Stimulated activated CD4-positive, alpha-beta T cell treated with anti-CD3 and anti-CD28 coated beads, Interleukin-15, amount 100 ng/mL, for 1 hour (primary cell): Measurements from ENCODE around the gene EEF2.

ENCODE experiments used
- DNase-seq, 2 donors: peaks; one replicate each; pipeline ENCODE4 v3.0.0-alpha.2; 2020; ENCODE audit warnings: low read depth in 1 of 2, low spot score in 1 of 2

EEF2 gene

DNA sequence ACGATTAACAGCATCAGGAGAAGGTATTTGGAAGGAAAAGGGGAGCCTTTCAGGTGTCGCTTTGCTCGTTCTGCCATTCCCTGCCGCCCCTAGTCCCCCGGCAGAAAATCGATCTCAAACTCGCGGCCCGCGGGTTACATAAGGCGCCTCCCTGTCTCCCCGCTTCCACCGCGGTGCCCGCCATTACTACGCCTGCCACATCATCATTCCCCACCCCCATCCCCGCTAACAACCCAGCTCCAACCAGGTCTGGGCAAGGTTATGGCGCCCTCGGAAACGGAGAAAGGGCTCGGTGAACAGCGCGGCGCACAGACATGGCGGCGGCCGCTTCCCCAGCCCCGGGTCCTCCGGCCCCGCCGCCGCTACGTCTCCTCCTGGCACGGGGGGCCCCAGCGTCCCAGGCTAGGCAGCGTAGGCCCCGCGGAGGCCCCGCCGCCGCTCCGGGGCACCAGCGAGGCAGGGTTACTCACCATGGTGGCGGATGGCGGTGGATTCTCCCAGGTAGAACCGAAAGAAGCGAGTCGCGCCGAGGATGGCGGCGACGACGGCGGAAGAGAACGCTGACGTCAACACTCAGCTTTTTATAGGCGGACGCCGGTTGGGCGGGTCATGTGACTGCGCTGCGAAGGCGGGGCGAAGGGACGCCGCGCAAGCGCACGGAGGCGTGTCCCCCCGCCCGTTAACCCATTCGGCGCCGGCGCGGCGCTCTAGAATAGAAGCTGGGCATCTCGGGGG lies at the start of gene EEF2:
EEF2 (minus strand) TSS at position 556 of the 735 bp plus-strand sequence; CDS start at position 473, 83 bp downstream.
- peak; percentile 86 to 89 for DNase-seq

DNA sequence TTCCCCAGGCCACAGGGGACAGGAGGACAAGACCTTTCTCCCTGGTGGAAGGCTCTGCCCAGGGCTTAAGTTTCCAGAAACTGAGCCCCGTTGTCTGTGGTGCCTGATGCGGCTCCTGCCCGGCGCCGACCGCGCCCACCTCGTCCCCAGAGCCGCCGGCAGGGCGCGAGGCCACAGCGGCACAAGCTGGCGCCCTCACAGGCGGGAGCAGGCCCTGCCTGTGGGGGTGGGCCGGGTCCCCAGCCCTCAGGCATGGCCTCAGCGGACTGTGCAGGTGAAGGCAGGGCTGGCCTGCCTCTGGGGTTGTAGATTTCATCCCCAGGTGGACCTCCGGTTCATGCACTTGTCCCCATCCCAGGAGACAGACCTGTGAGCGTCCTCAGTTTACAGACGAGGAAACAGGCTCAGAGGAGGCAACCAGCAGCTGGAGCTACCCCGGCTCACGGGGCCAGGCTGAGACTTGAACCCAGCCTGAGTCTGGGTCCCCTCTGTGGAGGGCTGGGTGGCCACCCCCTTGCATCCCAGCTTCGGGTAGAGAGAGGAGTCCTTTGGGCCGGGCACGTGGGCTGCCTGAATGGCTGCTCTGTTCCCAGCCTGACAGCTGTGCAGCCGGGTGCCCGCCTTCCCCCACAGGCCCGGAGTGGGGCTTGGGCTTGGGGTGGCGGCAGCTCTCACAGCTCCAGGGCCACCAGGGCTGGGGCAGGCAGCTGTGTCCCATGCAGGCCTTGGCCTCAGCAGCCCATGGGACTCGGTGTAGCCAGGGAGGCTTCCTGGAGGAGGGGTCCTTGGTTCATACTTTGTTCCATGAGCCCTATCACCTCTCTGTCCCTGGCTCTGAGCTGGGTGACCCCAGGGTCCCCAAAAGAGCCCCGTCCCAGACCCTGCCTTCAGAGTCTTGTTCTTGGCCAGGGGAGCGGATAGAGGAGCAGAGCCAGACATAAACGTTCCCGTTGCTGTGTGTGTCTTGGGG lies 49.1 kb upstream of the EEF2 start:
- no peak for DNase-seq

DNA sequence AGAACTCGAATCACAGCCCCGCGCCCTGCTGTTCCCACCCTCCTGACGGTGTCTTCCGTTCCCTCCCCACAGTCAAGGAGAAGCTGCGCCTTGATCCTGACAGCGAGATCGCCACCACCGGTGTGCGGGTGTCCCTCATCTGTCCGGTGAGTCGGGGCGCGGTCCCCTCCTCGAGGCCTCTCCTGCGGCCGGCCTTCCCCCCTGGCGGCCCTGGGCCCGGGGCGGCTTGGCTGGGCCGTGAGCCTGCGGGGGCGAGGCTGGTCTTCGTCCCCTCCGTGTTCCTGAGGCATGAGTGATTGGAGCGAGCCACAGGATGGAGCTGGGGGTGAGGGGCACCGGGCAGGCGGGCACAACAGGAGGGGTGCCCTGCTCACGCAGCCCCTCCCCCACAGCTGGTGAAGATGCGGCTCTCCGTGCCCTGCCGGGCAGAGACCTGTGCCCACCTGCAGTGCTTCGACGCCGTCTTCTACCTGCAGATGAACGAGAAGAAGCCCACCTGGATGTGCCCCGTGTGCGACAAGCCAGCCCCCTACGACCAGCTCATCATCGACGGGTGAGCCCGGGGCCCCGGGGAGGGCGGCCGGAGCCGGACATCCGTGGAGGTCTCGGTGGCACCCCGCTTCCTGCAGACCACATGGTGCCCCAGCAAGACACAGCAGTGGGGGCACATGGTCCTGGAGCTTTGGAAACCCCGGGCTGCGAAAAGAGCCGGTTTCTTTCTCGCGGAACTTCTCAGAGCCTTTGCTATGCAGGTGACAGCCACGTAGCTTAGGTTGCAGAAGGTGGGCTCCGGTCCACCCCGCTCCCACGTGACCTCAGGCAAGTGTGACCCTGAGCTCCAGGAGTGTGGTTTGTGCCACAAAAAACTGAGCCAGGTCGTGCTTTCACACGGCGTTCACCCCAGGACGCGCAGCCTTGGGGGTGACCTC lies 48.0 kb upstream of the EEF2 start:
- no peak for DNase-seq

DNA sequence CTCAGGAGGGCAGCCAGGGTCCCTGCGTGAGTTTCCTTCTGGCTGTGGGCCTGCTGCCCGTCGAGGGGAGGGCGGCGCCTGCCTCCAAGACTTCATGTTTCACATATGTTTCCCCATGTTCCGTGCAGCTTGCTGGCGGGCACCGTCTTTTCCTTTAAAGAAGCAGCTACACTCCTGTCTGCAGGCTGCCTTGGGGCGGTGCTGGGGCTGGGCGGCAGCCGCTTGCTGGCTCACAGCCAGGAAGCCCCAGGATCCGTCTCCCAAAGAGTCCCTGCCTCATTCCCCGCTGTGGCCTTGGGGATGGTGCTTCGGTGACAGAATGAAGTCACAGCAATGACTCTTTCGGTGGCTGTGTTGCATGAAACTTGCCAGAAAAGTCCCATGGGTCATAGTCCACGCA lies 47.2 kb upstream of the EEF2 start:
- no peak for DNase-seq

DNA sequence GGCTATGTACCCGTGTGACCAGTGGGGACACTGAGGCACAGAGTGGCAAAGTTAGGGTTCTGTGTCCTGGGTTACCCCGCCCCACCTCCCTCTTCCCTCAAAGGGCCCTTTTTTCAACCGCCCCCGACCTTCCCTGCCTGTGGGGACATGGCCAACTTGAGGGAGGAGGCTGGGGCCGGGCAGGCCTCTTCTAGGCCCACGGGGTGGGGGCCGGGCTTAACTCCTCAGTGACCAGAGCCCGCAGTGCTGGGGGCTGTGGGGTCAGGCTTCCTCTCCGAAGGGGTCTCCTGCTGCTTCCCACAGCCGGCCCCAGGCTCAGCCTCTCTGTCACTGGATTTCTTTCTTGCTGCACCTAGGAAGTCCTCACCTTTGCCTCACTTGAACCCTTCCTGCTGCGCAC lies 46.2 kb upstream of the EEF2 start:
- no peak for DNase-seq

DNA sequence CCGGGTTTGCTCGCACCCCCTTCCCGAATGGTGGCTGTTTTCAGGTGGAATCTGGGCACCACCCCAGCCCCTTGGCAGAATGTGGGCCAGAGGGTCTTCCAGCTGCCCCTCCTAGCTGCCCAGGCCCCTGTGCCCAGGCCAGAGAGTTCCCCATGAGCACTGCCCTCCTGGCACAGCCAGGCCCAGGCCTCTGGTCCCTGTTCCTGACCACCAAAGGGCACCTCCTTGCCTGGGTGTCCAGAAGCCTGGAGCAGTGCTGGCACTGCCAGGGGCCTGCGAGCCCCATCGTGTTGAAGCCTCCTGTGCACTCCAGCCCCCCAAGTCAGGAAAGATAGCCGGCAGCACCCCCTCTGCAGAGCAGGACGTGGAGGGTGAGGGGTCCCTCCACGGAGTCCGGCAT lies 45.7 kb upstream of the EEF2 start:
- no peak for DNase-seq

DNA sequence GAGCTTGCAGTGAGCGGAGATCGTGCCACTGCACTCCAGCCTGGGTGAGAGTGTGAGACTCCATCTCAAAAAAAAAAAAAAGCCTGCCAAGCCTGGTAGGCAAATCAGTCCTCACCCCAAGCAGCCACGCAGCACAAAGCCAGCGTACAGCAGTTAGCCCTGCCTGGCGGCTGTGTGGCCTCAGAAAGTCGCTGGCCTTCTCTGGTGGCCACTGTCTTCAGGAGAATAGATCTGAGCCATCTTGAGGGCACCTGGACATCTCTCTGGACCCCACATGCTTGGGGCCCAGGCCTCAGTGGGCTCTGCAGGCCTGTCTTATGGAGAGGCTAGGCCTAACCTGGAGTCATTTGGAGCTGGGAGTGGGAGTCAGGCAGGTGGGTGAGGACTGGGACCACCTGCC lies 45.3 kb upstream of the EEF2 start:
- no peak for DNase-seq

DNA sequence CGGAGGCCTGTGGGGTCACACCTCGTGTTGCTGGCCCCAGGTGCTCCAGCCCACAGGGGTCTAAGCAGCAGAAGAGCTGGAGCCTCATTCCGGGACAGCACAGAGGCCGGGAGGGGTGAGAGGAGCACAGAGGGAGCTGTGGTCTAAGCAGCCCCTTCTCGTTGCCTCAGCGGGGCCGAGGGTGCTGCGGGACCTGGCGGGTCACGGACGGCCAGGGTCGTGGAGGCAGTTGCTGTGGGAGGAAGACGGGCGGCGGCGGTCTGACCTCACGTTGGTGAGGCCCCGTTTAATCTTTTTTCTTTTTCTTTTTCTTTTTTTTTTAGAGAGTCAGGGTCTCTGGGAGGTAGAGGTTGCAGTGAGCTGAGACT lies 44.0 kb upstream of the EEF2 start:
- no peak for DNase-seq

DNA sequence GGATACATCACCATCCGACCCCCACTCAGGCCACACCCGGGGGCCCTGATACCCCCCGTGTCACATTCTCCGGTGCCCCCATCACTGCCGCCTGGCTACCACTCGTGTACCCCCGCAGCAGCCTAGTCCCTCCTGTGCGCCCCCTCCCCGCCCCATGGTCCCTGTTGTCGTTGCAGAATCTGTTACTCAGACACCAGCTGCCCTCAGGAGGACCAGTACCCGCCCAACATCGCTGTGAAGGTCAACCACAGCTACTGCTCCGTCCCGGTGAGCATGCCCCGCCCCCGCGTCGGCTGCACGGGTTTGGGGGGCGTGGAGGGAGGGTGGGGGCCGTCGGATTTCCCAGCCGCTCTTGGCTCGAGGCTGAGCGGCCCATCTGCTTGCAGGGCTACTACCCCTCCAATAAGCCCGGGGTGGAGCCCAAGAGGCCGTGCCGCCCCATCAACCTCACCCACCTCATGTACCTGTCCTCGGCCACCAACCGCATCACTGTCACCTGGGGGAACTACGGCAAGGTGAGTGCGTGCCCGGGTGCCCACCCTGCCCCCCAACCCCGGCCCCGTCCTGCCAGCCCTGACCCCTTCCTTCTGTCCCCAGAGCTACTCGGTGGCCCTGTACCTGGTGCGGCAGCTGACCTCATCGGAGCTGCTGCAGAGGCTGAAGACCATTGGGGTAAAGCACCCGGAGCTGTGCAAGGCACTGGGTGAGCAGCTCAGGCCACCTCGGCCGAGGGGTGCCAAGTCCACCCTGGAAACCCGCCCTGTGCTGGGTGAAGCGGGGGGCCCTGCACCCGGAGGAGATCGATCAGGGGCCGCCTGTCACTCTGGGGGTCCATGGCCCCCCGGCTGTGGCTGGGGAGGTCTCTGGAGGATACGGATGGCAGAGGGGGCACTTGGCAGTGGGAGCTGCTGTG lies 43.3 kb upstream of the EEF2 start:
- DNase-seq = no peak

DNA sequence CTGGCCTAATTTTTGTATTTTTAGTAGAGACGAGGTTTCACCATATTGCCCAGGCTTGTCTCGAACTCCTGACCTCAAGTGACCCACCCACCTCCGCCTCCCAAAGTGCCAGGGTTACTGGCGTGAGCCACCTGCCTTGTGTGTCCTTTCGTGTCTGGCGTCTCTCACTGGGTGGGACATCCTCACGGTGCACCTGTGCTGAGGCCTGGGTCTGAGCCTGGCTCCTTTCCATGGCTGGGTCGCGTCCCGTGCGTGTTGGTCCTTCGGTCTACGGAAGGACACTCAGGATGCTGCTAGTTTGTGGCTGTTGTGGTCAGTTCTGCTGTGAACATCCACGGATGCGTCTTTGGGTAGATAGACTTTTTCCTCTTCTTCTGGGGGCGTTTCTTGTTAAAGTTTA lies 41.9 kb upstream of the EEF2 start:
- no peak for DNase-seq

DNA sequence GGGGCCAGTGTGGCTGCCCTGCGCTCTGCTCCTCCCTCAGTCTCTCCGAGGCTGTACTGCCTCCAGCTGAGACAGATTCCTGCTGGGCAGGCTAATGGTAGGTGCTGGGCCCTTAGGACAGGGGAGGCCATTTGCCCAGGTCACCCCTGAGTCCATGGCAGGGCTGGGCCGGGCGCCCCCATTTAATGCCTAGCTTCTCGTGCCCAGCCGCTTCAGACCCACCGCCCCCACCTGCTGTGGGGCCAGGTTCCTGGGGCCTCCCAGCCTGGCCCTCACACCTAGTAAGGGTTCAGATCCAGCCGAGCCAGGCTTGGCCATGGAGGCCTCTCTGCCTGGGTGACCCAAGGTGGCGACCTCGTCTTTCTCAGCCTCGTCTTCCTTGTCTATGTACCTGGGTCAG lies 40.1 kb upstream of the EEF2 start:
- DNase-seq = no peak

DNA sequence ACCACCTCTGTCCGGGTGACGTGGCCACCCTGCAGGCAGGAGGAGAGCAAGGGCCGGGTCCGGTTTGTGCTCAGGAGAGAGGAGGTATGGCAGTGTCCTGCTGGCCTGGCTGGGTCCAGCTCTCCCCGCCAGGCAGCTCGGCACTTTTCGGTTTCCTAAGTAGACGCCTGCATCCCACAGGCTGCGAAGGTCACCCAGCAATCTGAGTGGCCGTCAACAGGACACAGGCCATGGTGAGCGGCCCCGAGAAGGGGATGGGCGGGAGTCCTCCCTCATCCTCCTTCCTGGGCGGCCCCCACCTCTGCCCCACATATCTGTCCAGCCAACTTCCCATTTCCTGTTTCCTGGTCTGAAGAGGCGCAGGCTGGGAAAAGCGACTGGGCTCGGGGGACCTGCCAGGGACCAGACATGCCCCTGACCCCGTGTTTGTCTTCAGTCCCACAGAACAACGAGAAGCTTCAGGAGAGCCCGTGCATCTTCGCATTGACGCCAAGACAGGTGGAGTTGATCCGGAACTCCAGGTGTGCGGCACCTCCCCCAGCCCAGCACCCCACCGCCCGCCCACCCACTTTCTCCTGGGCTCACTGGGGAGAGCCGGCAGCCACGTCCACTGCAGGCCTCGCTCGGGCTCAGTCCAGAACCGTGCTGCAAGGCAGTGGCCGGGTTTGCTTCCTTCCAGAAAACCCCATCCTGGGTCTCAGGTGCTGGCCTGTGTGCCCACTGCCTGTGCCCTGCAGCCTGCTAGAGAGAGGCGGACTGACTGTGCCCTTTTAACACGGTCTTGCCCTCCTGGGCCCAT lies 38.5 kb upstream of the EEF2 start:
- DNase-seq = no peak

DNA sequence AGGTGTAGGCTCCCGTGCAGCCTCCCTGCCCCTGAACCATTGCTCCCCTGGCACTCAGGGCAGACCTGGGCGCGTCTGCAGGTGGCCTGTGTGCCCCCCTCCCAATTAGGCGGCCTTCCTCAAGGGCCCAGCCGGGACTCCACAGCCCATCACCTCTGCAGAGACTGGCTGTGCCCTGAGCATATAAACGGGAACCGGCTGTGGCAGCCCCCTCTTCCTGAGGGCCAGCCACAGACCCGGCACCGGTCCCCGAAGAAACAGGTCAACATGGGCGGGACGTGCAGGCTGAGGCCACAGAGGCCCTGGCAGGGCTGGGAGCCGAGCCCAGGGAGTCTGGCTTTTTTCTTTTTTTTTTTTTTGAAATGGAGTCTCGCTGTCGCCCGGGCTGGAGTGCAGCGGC lies 34.3 kb upstream of the EEF2 start:
- DNase-seq = no peak

DNA sequence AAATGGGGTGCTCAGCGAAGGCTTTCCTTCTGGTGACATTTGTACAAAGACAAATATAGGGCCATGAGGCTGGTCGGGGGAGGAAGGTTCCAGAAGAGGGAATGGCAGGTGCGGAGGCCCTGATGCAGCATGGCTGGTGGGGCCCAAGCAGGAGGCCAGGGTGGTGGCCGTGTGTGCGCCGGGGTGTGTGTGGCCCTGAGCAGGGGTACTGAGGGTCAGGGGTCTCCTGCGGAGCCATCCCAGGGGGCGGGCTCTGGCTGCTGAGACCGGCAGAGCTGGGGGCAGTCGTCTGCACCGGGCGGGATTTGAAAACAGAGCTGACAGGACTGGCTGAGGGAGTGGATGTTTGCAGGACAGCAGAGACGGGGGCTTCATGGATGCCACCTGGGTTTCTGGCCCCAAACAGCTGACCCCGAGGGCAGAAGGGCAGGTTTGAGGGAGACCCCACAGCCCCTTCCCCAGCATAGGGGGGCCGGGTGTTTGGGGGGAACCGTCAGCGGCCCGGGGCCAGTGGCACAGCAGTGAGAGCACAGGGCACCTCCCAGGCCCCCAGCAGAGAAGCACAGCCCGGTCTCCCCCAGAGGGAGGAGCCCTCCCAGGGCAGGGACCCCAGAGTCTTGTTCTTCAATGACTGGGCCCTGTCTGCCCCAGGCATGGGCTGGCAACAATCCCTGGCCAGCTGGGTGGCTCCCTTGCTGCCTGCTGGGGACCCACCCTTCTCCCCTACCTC lies 33.7 kb upstream of the EEF2 start:
- no peak for DNase-seq

DNA sequence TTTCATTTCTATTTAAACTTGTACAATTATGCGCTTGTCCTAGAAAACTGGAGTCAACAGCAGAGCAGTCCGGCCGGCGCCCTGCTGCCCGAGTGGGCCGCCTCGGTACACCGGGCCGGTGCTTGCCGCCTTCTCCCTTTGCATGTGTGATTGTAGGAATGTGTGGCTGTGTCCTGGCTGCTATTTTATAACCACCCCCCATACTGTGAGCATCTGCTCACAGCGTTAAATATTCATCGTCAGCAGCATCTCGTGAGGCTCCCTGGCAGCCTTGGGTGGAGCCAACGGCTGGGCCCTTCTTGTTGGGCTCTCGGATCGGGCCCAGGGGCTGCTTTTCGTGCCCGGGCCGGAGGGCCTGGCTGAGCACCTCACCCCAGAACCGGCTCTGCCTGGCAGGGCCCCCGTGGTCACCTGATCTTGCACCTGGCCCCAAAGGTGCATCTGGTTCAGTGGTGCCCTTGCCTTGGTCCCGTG lies 32.9 kb upstream of the EEF2 start:
- DNase-seq = no peak

DNA sequence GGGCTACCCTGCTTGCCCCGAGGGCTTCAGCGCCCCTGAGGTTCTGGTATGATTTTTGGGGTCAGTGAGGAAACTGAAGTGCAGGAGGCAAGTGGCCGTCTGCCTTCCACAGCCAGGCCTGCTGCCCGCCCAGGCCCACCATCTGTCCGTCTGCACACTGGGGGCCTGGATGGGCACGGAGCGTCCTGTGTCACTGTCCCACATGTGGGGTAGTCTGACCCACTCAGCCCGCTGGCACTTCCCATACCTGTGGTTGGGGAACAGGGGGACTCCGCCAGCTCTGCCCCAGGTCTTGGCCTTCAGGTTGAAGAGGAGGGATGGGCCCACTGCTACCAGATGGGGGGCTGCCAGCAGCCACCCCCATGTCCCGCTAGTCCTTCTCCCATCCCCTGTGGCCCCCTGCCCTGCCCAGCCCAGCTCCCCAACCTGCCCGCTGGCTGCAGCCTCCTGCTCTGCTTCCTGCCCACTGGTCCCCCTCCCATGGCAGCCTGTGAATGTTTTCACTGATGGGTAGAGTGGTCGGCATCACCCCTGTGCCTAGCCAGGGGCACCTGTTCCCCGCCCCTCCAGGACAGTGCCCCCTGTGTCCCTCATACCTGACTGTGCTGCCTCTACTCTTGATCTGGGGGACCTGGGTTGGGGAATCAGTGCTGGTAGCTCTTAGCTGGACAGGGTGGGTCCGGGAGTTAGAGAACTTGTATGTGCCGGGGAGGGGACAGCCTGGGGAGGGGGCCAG lies 31.8 kb upstream of the EEF2 start:
- DNase-seq = no peak

DNA sequence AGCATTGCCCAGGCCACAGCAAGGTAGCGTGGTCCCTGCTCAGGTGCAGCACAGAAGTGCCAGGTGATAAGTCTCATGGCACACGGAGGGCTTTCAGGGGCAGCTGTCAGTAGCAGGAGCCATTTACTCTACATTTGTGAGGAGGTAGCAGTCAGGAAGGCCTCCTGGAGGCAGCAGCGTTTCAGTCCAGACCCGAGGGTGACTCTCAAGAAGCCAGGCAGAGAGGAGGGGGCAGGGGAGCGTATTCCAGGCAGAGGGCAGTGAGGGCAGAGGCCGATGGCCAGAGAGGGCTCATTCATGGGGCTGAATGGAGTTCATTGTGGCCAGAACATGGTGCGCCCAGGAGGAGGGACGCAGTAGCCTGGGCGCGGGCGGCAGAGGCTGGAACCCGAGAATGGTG lies 31.2 kb upstream of the EEF2 start:
- no peak for DNase-seq
